WI38 (cell line): ENCODE results near the gene PLOD1.
A peak's percentile ranks its signal among the peaks of the same experiment; 100 is the strongest.

ENCODE experiments used
- H3K4me3 ChIP-seq: 2 replicates; pipeline ENCODE4 v1.5.1; 2011; ENCODE audit warnings: low read depth, mild to moderate bottlenecking, control low read depth, low read length
- TF ChIP-seq, protein P1 (sequence below): IDR thresholded peaks from 2 replicates; pipeline ENCODE4 v1.5.1; 2012; ENCODE audit warnings: low read depth, mild to moderate bottlenecking, control low read depth, low read length

Gene PLOD1

DNA sequence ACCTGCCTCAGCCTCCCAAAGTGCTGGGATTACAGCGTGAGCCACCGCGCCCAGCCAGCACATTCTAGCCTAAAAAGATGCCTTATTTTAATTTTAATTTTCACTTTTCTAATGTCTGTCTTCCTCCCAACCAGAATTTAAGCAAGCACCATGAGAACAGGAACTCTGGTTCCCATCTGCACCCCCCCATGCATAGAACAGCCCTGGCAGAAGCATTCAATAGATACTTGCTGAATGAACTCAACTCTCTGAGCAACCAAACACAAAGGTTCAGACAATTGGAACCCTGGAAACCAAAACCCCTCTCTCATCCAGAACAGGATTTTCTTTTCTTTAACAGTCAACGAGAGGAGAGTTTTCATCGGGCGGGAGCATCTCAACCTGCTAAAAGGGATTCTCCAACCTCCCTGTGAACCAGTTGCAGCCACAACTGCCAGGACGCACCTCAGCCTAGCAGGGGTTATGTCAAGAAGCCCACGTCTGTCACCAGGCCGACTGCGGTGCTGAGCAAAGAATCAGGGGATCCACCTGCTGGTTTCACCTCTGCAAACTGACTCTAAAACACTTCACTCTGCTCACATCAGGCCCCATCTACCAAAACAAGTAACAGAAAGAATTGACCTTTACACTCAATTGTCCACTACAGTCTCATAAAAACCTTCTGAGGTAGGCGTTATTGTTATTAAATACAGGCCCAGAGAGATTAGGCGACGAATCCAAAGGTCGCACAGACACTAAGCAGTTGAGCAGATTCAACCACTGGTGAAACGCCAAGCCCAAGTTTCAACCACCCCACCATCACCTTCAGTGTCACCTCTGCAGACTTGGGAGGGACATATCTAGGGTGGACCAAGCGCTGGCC, 10.0 kb upstream of the PLOD1 start:
- H3K4me3 ChIP-seq, result peak overlapping the region; percentile 59
- TF ChIP-seq, protein P1, sequence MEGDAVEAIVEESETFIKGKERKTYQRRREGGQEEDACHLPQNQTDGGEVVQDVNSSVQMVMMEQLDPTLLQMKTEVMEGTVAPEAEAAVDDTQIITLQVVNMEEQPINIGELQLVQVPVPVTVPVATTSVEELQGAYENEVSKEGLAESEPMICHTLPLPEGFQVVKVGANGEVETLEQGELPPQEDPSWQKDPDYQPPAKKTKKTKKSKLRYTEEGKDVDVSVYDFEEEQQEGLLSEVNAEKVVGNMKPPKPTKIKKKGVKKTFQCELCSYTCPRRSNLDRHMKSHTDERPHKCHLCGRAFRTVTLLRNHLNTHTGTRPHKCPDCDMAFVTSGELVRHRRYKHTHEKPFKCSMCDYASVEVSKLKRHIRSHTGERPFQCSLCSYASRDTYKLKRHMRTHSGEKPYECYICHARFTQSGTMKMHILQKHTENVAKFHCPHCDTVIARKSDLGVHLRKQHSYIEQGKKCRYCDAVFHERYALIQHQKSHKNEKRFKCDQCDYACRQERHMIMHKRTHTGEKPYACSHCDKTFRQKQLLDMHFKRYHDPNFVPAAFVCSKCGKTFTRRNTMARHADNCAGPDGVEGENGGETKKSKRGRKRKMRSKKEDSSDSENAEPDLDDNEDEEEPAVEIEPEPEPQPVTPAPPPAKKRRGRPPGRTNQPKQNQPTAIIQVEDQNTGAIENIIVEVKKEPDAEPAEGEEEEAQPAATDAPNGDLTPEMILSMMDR, result no peak

- H3K4me3 ChIP-seq, result peak overlapping the region; percentile 59
These were observed 9.2 kb upstream of the PLOD1 start for GRCh38 chr1:11925196-11925937.

DNA sequence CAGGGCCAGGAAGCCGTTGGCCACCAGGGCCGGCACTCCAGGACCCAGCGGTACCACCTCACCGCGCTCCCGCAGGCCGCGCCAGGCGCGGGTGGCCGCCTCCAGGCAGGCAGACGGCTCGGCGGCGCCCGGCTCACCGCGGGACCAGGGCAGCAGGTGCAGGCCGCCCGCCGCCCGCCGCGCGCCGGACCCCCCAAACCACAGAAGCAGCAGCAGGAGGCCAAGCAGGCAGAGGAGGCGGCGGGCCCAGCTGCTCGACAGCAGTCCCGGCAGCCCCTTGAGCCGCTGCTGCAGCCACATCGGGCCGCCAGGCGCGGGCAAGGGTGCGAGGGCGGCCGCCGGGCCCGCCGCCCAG, 8.6 kb upstream of the PLOD1 start:
- TF ChIP-seq, protein P1, result no peak

GRCh38 chr1:11927866-11928592, 6.5 kb upstream of the PLOD1 start:
- TF ChIP-seq, protein P1, result no peak
- no peak overlapping the region for H3K4me3 ChIP-seq

More for the DNA sequence above, 8.6 kb upstream of the PLOD1 start:
- H3K4me3 ChIP-seq, result peak overlapping the region; percentile 59

DNA sequence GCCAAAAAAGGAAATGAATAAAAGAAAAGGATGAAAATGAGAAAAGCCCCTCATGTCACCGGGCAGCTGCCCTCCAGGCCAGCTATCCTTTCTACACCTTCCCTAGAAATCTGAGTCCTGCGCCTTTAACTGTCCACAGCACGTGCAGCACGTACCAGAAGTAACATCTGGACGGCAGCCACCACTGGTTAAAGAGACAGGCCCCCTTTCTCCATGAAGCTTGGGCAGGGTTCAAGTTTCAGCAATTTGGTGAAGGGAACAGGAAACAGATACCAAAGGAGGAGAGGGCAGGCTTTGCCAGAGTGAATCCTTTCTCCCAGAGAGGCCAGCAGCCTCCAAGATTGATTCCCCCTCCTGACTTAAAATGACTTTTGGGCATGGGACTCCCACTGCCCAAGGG, 4.7 kb upstream of the PLOD1 start:
- no peak overlapping the region for H3K4me3 ChIP-seq
- TF ChIP-seq, protein P1, result no peak

- TF ChIP-seq, protein P1, result no peak
- no peak overlapping the region for H3K4me3 ChIP-seq
These were observed 3.7 kb upstream of the PLOD1 start for GRCh38 chr1:11930571-11931445.

DNA sequence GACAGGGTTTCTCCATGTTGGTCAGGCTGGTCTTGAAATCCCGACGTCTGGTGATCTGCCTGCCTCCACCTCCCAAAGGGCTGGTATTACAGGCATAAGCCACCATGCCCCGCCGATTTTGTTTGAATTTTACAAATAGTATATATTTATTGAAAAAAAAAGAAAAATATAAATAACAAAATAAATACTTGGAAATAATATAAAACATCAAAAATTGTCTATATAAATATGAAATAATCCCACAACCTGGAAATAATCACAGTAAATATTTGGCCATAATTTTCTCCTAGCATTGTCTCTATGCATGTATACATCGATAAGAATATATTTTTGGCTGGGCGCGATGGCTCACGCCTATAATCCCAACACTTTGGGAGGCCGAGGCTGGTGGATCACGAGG, 2.7 kb upstream of the PLOD1 start:
- H3K4me3 ChIP-seq, result no peak overlapping the region
- TF ChIP-seq, protein P1, result no peak
